Suprapubic skin (tissue), 4 donors: ENCODE measurements around the gene TCAIM. TPM values are rescaled to one million over a fixed set of nuclear protein-coding genes. Genes with fewer than 3 reads are reported as not detected.
"Not testable (repeated sequence)": the region's sequence is repeated elsewhere in the genome, so short reads cannot be mapped to it uniquely, and the experiment has no call there.

ENCODE experiments used
- DNase-seq, 2 donors: peaks; one replicate each; pipeline ENCODE4 v3.0.0-alpha.2; 2019; ENCODE audit warnings: low spot score in 2 of 2
- H3K27ac ChIP-seq: fragments of 200-600 bp; sonication (generic); one replicate; pipeline ENCODE4 v1.5.1; 2019
- H3K27me3 ChIP-seq: fragments of 200-600 bp; sonication (generic); one replicate; pipeline ENCODE4 v1.5.1; 2019
- H3K36me3 ChIP-seq: fragments of 200-600 bp; sonication (generic); one replicate; pipeline ENCODE4 v1.5.1; 2019
- H3K4me1 ChIP-seq: fragments of 200-600 bp; sonication (generic); one replicate; pipeline ENCODE4 v1.5.1; 2019
- H3K4me3 ChIP-seq: fragments of 200-600 bp; sonication (generic); one replicate; pipeline ENCODE4 v1.5.1; 2019; ENCODE audit warnings: mild to moderate bottlenecking
- H3K9me3 ChIP-seq: fragments of 200-600 bp; sonication (generic); one replicate; pipeline ENCODE4 v1.5.1; 2019
- CTCF ChIP-seq, 2 donors: fragments of 200-600 bp in 1 of 2; fragments of 450-650 bp in 1 of 2; sonication (generic) in 1 of 2; IDR thresholded peaks; one replicate each; pipeline ENCODE4 v1.5.1; 2016 to 2019; ENCODE audit warnings: antibody characterized with exemption in 2 of 2, mild to moderate bottlenecking in 1 of 2, moderate library complexity in 1 of 2
- EP300 ChIP-seq: sonication (generic); formaldehyde crosslinking; IDR thresholded peaks from one replicate; pipeline ENCODE4 v1.6.1; 2017; ENCODE audit warnings: antibody characterized with exemption
- POLR2A ChIP-seq, 2 donors: fragments of 450-650 bp; IDR thresholded peaks; one replicate each; pipeline ENCODE4 v1.6.1; 2017; ENCODE audit warnings: antibody characterized with exemption in 2 of 2, mild to moderate bottlenecking in 2 of 2, moderate library complexity in 2 of 2
- POLR2AphosphoS5 ChIP-seq, 3 donors: sonication (generic); formaldehyde crosslinking; IDR thresholded peaks; one replicate each; pipeline ENCODE4 v1.6.1; 2017; ENCODE audit warnings: antibody characterized with exemption in 3 of 3
- WGBS: methylation state at CpG from one replicate; pipeline ENCODE4 v1.1.5; 2018; 5-methylcytosine and 5-hydroxymethylcytosine counted together
- total RNA-seq, 4 donors: library from RNA; depleted of rRNA; stranded (reverse); fragments of >200 nt; gene quantifications; one replicate each; pipeline ENCODE4 v1.1.0, GENCODE V29; 2016

TCAIM gene
- total RNA-seq, 4 donors from 2014 or later, result 23.3 to 26.9 (median 25.4) TPM

- WGBS, result 30% methylated on average over 1 of the region's 1 CpG
- H3K27ac ChIP-seq, result no peak overlapping the region
- no peaks in the 10 kb centered on the region for H3K27me3 ChIP-seq
- DNase-seq, result no peak
- H3K4me3 ChIP-seq, result no peak overlapping the region
- TF ChIP-seq POLR2AphosphoS5 (IDR thresholded peaks at IDR 0.05), result no peak
- TF ChIP-seq CTCF (IDR thresholded peaks at IDR 0.05), result no peak
- peaks cover 31% of the 10 kb centered on the region for H3K4me1 ChIP-seq
- H3K9me3 ChIP-seq, result no peaks in the 10 kb centered on the region
- H3K36me3 ChIP-seq, result no peaks in the 10 kb centered on the region
Measured at GRCh38 chr3:44342176-44342790, 3.7 kb downstream of the TCAIM start.

- no peaks in the 10 kb centered on the region for H3K27me3 ChIP-seq
- H3K9me3 ChIP-seq, result no peaks in the 10 kb centered on the region
- H3K4me3 ChIP-seq, result no peak overlapping the region
- peaks cover 25% of the 10 kb centered on the region for H3K4me1 ChIP-seq
- no peak overlapping the region for H3K27ac ChIP-seq
- H3K36me3 ChIP-seq, result no peaks in the 10 kb centered on the region
- TF ChIP-seq CTCF (IDR thresholded peaks at IDR 0.05) (no peak), EP300 (no peak), POLR2AphosphoS5 (IDR thresholded peaks at IDR 0.05) (no peak), POLR2A (IDR thresholded peaks at IDR 0.05) (no peak)
- no peak for DNase-seq
Measured at GRCh38 chr3:44343421-44343820, 4.9 kb downstream of the TCAIM start.

- H3K27ac ChIP-seq, H3K4me1 ChIP-seq, H3K36me3 ChIP-seq, DNase-seq, H3K27me3 ChIP-seq, H3K4me3 ChIP-seq, H3K9me3 ChIP-seq: not testable (repeated sequence)
- 86% methylated on average over 6 of the region's 6 CpGs for WGBS
Measured at GRCh38 chr3:44346590-44346989, 8.0 kb downstream of the TCAIM start.

- Histone ChIP-seq H3K36me3 (no peaks in the 10 kb centered on the region), H3K9me3 (no peaks in the 10 kb centered on the region), H3K27ac (no peak overlapping the region), H3K4me1 (peaks cover 7% of the 10 kb centered on the region), H3K4me3 (no peak overlapping the region), H3K27me3 (no peaks in the 10 kb centered on the region)
- DNase-seq, result no peak
- 83% methylated on average over 6 of the region's 6 CpGs for WGBS
- TF ChIP-seq POLR2A (IDR thresholded peaks at IDR 0.05), result no peak
Measured at GRCh38 chr3:44348993-44349392, 10.4 kb downstream of the TCAIM start.

- Histone ChIP-seq H3K4me1 (peaks cover 13% of the 10 kb centered on the region), H3K4me3 (no peak overlapping the region), H3K27ac (no peak overlapping the region), H3K36me3 (peaks cover 7% of the 10 kb centered on the region), H3K9me3 (no peaks in the 10 kb centered on the region), H3K27me3 (no peaks in the 10 kb centered on the region)
- DNase-seq, result no peak
- TF ChIP-seq CTCF (IDR thresholded peaks at IDR 0.05) (no peak), POLR2A (IDR thresholded peaks at IDR 0.05) (no peak)
- 95% methylated on average over 1 of the region's 1 CpG for WGBS
Measured at GRCh38 chr3:44353355-44353924, 14.9 kb downstream of the TCAIM start.

- no peaks in the 10 kb centered on the region for H3K9me3 ChIP-seq
- peaks cover 14% of the 10 kb centered on the region for H3K36me3 ChIP-seq
- no peak overlapping the region for H3K27ac ChIP-seq
- no peak overlapping the region for H3K4me3 ChIP-seq
- WGBS, result 16% methylated on average over 2 of the region's 2 CpGs
- no peak for DNase-seq
- H3K4me1 ChIP-seq, result peaks cover 13% of the 10 kb centered on the region
- no peak for TF ChIP-seq EP300
- no peak for TF ChIP-seq POLR2AphosphoS5 (IDR thresholded peaks at IDR 0.05)
- no peak for TF ChIP-seq POLR2A (IDR thresholded peaks at IDR 0.05)
- no peak for TF ChIP-seq CTCF (IDR thresholded peaks at IDR 0.05)
- no peaks in the 10 kb centered on the region for H3K27me3 ChIP-seq
Measured at GRCh38 chr3:44355362-44356033, 16.9 kb downstream of the TCAIM start.
